Stimulated activated CD4-positive, alpha-beta T cell treated with anti-CD3 and anti-CD28 coated beads, Interleukin-4, amount 100 ng/mL, for 24 hours (primary cell): ENCODE measurements around the gene LRRTM3.

Experiments used
- DNase-seq: peaks from one replicate; pipeline ENCODE4 v3.0.0-alpha.2; 2020

LRRTM3 gene

GRCh38 chr10:66940965-66941364, 15.1 kb downstream of the LRRTM3 start:
- no peak for DNase-seq

GRCh38 chr10:66941491-66941890, 15.7 kb downstream of the LRRTM3 start:
- no peak for DNase-seq

GRCh38 chr10:66942407-66942806, 16.6 kb downstream of the LRRTM3 start:
- no peak for DNase-seq

GRCh38 chr10:66943590-66943989, 17.8 kb downstream of the LRRTM3 start:
- DNase-seq, result no peak

GRCh38 chr10:66951896-66952295, 26.1 kb downstream of the LRRTM3 start:
- no peak for DNase-seq

- no peak for DNase-seq
Measured at GRCh38 chr10:66958466-66958865, 32.6 kb downstream of the LRRTM3 start.

- DNase-seq, result no peak
Measured at GRCh38 chr10:66964946-66965345, 39.1 kb downstream of the LRRTM3 start.

- no peak for DNase-seq
Measured at GRCh38 chr10:66980246-66980815, 54.5 kb downstream of the LRRTM3 start.

- no peak for DNase-seq
Measured at GRCh38 chr10:66981361-66982052, 55.7 kb downstream of the LRRTM3 start.

GRCh38 chr10:66982053-66982420, 56.2 kb downstream of the LRRTM3 start:
- no peak for DNase-seq

GRCh38 chr10:66982792-66983474, 57.1 kb downstream of the LRRTM3 start:
- no peak for DNase-seq

- no peak for DNase-seq
Measured at GRCh38 chr10:66983475-66983818, 57.6 kb downstream of the LRRTM3 start.

- DNase-seq, result no peak
Measured at GRCh38 chr10:66990143-66990830, 64.5 kb downstream of the LRRTM3 start.

- no peak for DNase-seq
Measured at GRCh38 chr10:66996996-66997395, 71.2 kb downstream of the LRRTM3 start.

- no peak for DNase-seq
Measured at GRCh38 chr10:66999762-67000545, 74.1 kb downstream of the LRRTM3 start.

GRCh38 chr10:67004690-67005089, 78.9 kb downstream of the LRRTM3 start:
- no peak for DNase-seq

- DNase-seq, result no peak
Measured at GRCh38 chr10:67005981-67006380, 80.1 kb downstream of the LRRTM3 start.

- no peak for DNase-seq
Measured at GRCh38 chr10:67011480-67011879, 85.6 kb downstream of the LRRTM3 start.

- no peak for DNase-seq
Measured at GRCh38 chr10:67011981-67012380, 86.1 kb downstream of the LRRTM3 start.

GRCh38 chr10:67015225-67015624, 89.4 kb downstream of the LRRTM3 start:
- DNase-seq, result no peak

GRCh38 chr10:67017218-67017617, 91.4 kb downstream of the LRRTM3 start:
- DNase-seq, result no peak

GRCh38 chr10:67022099-67022498, 96.3 kb downstream of the LRRTM3 start:
- DNase-seq, result no peak

- DNase-seq, result no peak
Measured at GRCh38 chr10:67033878-67034277, 108.0 kb downstream of the LRRTM3 start.
